A549 (cell line): ENCODE measurements around the gene BTBD2. TPM values are rescaled to one million over a fixed set of nuclear protein-coding genes. Genes with fewer than 3 reads are reported as not detected.

ENCODE experiments used
- ATAC-seq, 2 experiments: fragments of 200-7000 bp in 1 of 2; fragments of >200 bp in 1 of 2; cut with Nextera tagmentation in 1 of 2; cut with Tn5 transposase in 1 of 2; 3 replicates each; pipeline versions ENCODE4 v1.8.0 to v1.9.1; 2018 to 2020; ENCODE audit warnings: mild to moderate bottlenecking in 1 of 2, moderate library complexity in 1 of 2
- CTCF ChIA-PET: fragments of 300-600 bp; sonication (Branson Sonifier 250); formaldehyde crosslinking; extraction: SDS; loops from one replicate; lab custom pipeline; 2021; ENCODE audit warnings: antibody characterized with exemption, inconsistent platforms; lab: Yijun Ruan, JAX
- POLR2A ChIA-PET: fragments of 350-600 bp; formaldehyde crosslinking; extraction: SDS; loops from one replicate; lab custom pipeline; 2021; ENCODE audit warnings: antibody characterized with exemption, inconsistent platforms; lab: Yijun Ruan, JAX
- DNase-seq, 2 experiments: peaks; one replicate each; pipeline versions ENCODE4 v3.0.0 to v3.0.0-alpha.2; 2011 to 2016; ENCODE audit warnings: low read depth in 1 of 2, low spot score in 1 of 2
- FAIRE-seq: peaks from 2 replicates; lab custom pipeline; 2011; peaks lifted over from hg19 to GRCh38; lab: Jason Lieb, UNC
- H3K27ac ChIP-seq, 2 experiments: fragments of >200 bp; sonication (Bioruptor Twin); formaldehyde crosslinking; 3 replicates each; pipeline ENCODE4 v1.5.1; 2016 to 2017
- H3K4me1 ChIP-seq: fragments of >200 bp; sonication (Bioruptor Twin); formaldehyde crosslinking; 3 replicates; pipeline ENCODE4 v1.6.1; 2016
- H3K4me2 ChIP-seq: fragments of >200 bp; sonication (Bioruptor Twin); formaldehyde crosslinking; 3 replicates; pipeline ENCODE4 v1.6.1; 2016
- H3K4me3 ChIP-seq: fragments of >200 bp; sonication (Bioruptor Twin); formaldehyde crosslinking; 3 replicates; pipeline ENCODE4 v1.5.1; 2016
- H3K9me3 ChIP-seq: fragments of >200 bp; sonication (Bioruptor Twin); formaldehyde crosslinking; 3 replicates; pipeline ENCODE4 v1.6.1; 2016
- BCL3 ChIP-seq: fragments of >200 bp; sonication (Bioruptor Twin); formaldehyde crosslinking; IDR thresholded peaks from 3 replicates; pipeline ENCODE4 v1.6.1; 2016
- CBX2 ChIP-seq: fragments of 200-600 bp; sonication (generic); IDR thresholded peaks from 2 replicates; pipeline ENCODE4 v1.6.1; 2016; ENCODE audit warnings: low read depth, mild to moderate bottlenecking, borderline replicate concordance
- CEBPB ChIP-seq, 2 experiments: fragments of >200 bp in 1 of 2; sonication (Bioruptor Twin) in 1 of 2; formaldehyde crosslinking in 1 of 2; IDR thresholded peaks; 2 replicates each; pipeline ENCODE4 v1.6.1; 2012 to 2016
- CHD2 ChIP-seq: fragments of 150-350 bp; IDR thresholded peaks from 2 replicates; pipeline ENCODE4 v1.6.1; 2014; ENCODE audit warnings: low read length; ENCODE audit not compliant: partially characterized antibody
- CHD4 ChIP-seq: fragments of 200-600 bp; sonication (generic); IDR thresholded peaks from 2 replicates; pipeline ENCODE4 v1.6.1; 2016; ENCODE audit warnings: antibody characterized with exemption, mild to moderate bottlenecking, borderline replicate concordance
- E2F6 ChIP-seq: IDR thresholded peaks from 2 replicates; pipeline ENCODE4 v1.6.1; 2012; ENCODE audit warnings: low read depth, borderline replicate concordance
- EHF ChIP-seq: fragments of 250-450 bp; sonication (Bioruptor Pico); IDR thresholded peaks from 2 replicates; pipeline ENCODE4 v1.5.0; 2020; ENCODE audit warnings: mild to moderate bottlenecking
- ELK1 ChIP-seq: fragments of 150-350 bp; IDR thresholded peaks from 2 replicates; pipeline ENCODE4 v1.6.1; 2014; ENCODE audit warnings: low read depth, mild to moderate bottlenecking, low read length
- HMGXB4 ChIP-seq: fragments of 250-450 bp; sonication (Bioruptor Pico); IDR thresholded peaks from 2 replicates; pipeline ENCODE4 v1.5.0; 2021; ENCODE audit warnings: mild to moderate bottlenecking, moderate library complexity, borderline replicate concordance
- NFE2L2 ChIP-seq: fragments of 150-350 bp; conservative IDR thresholded peaks from 2 replicates; pipeline ENCODE4 v1.6.1; 2014; ENCODE audit warnings: low read length
- NR3C1 ChIP-seq: fragments of >200 bp; sonication (Bioruptor Twin); formaldehyde crosslinking; IDR thresholded peaks from 3 replicates; pipeline ENCODE4 v1.6.1; 2017
- POLR2AphosphoS2 ChIP-seq: conservative IDR thresholded peaks from 2 replicates; pipeline ENCODE4 v1.6.1; 2012; ENCODE audit warnings: low read length, improper control_type of control experiment, inconsistent platforms
- REST ChIP-seq: fragments of 200-600 bp; sonication (generic); IDR thresholded peaks from 2 replicates; pipeline ENCODE4 v1.6.1; 2016; ENCODE audit warnings: antibody characterized with exemption, mild to moderate bottlenecking, moderate library complexity
- RNF2 ChIP-seq: fragments of 200-600 bp; sonication (generic); IDR thresholded peaks from 2 replicates; pipeline ENCODE4 v1.6.1; 2016; ENCODE audit warnings: low read depth, mild to moderate bottlenecking, antibody characterized with exemption, moderate library complexity, borderline replicate concordance
- SREBF2 ChIP-seq: fragments of 450-650 bp; IDR thresholded peaks from 2 replicates; pipeline ENCODE4 v1.6.1; 2014; ENCODE audit warnings: mild to moderate bottlenecking, moderate library complexity
- USF2 ChIP-seq: fragments of 450-650 bp; IDR thresholded peaks from 2 replicates; pipeline ENCODE4 v1.6.1; 2014; ENCODE audit warnings: antibody characterized with exemption
- ZC3H11A ChIP-seq: fragments of 450-650 bp; IDR thresholded peaks from 2 replicates; pipeline ENCODE4 v1.6.1; 2014; ENCODE audit warnings: antibody characterized with exemption, mild to moderate bottlenecking
- ZNF302 ChIP-seq: fragments of 250-450 bp; sonication (Bioruptor Pico); IDR thresholded peaks from 2 replicates; pipeline ENCODE4 v1.9.0; 2021; ENCODE audit warnings: inconsistent platforms, mild to moderate bottlenecking, moderate library complexity
- WGBS: methylation state at CpG from one replicate; pipeline ENCODE4 v1.1.6; 2017; ENCODE audit errors: missing lambda C conversion rate; 5-methylcytosine and 5-hydroxymethylcytosine counted together
- polyA plus RNA-seq, 4 experiments: library from polyadenylated mRNA; depleted of rRNA in 3 of 4; stranded (reverse); fragments of >200 nt; fragmentation: RNase III in 1 of 4; extraction: RNeasy Plus Mini Kit Qiagen cat#74134 plus additional on column Dnase treatment in 1 of 4; gene quantifications; 2 replicates in 3 of 4; 3 replicates in 1 of 4; pipeline ENCODE4 v1.2.3, GENCODE V29; 2011 to 2017

BTBD2 gene
- polyA plus RNA-seq, 2 of the 4 experiments (the other 2 are of a cell fraction) = 16.3 to 29.6 TPM

GRCh38 chr19:2010135-2010668 lies 5.3 kb downstream of the BTBD2 start:
- DNase-seq = no peak
- no peak for FAIRE-seq
- ATAC-seq = no peak; a peak in 1 of 6 replicates
- no peak for TF ChIP-seq ELK1
- TF ChIP-seq RNF2 = no peak
- no peak for TF ChIP-seq ZC3H11A
- no peak for TF ChIP-seq HMGXB4 (CRISPR knock-in tag)
- TF ChIP-seq EHF (CRISPR knock-in tag) = no peak
- no peak for TF ChIP-seq CEBPB (IDR thresholded peaks at IDR 0.05)
- TF ChIP-seq SREBF2 = no peak
- no peak for TF ChIP-seq NFE2L2
- TF ChIP-seq REST = no peak
- Histone ChIP-seq H3K4me3 (no peak overlapping the region), H3K4me2 (no peak overlapping the region), H3K9me3 (no peaks in the 10 kb centered on the region), H3K4me1 (peaks cover 8% of the 10 kb centered on the region; the same call in 1 of the 3 replicates), H3K27ac (no peak overlapping the region)
- WGBS = 98% methylated on average over 14 of the region's 20 CpGs
- POLR2A ChIA-PET = no interaction called here
- CTCF ChIA-PET = interaction anchor here (0.5 to 1.4 kb wide), 3 partner anchors 11 to 543 kb away, joined by 3 read pairs; no protein-coding TSS in a partner anchor

- TF ChIP-seq HMGXB4 (CRISPR knock-in tag) = no peak
- no peak for TF ChIP-seq BCL3
- TF ChIP-seq CHD2 = no peak
- no peak for TF ChIP-seq CHD4
- TF ChIP-seq NR3C1 = no peak
- TF ChIP-seq USF2 = no peak
- TF ChIP-seq E2F6 = no peak
- TF ChIP-seq ZNF302 (CRISPR knock-in tag) = no peak
- TF ChIP-seq SREBF2 = no peak
- TF ChIP-seq POLR2AphosphoS2 = no peak
- TF ChIP-seq CBX2 = no peak
- Histone ChIP-seq H3K9me3 (no peaks in the 10 kb centered on the region), H3K4me2 (no peak overlapping the region), H3K4me3 (no peak overlapping the region), H3K4me1 (no peaks in the 10 kb centered on the region), H3K27ac (no peak overlapping the region)
- WGBS = 84% methylated on average over 4 of the region's 4 CpGs
- ChIA-PET CTCF (interaction anchor here (0.6 to 1.6 kb wide), 6 partner anchors 15 to 508 kb away, joined by 3 to 6 read pairs (median 3); no protein-coding TSS in a partner anchor), POLR2A (no interaction called here)
- ATAC-seq = no peak
- FAIRE-seq = no peak
- DNase-seq = no peak
Measured at GRCh38 chr19:2003874-2004273, 11.6 kb downstream of the BTBD2 start.
